OCI-LY3 (cell line): ENCODE results near the gene APOM.

Experiments used
- H2AFZ ChIP-seq: fragments of 200-600, 300-600 bp; shearing (Covaris generic); 2 replicates; pipeline ENCODE4 v1.6.0; 2014; ENCODE audit warnings: antibody characterized with exemption, low read depth, low read length
- H3K27ac ChIP-seq: fragments of 200-600, 300-600 bp; sonication (generic); 2 replicates; pipeline ENCODE4 v1.5.1; 2014; ENCODE audit warnings: mild to moderate bottlenecking, low read length, moderate library complexity, mixed read lengths
- H3K27me3 ChIP-seq: fragments of 200-600, 300-600 bp; sonication (generic); 2 replicates; pipeline ENCODE4 v1.6.1; 2014; ENCODE audit warnings: low read depth, low read length, mixed read lengths
- H3K36me3 ChIP-seq: fragments of 200-600, 300-600 bp; sonication (generic); replicated peaks from 2 replicates; pipeline ENCODE3; 2014; ENCODE audit warnings: low read depth, low read length, mixed read lengths
- H3K4me1 ChIP-seq: fragments of 300-600, 200-600 bp; sonication (generic); 2 replicates; pipeline ENCODE4 v1.6.1; 2014; ENCODE audit warnings: low read length, mixed read lengths
- H3K4me2 ChIP-seq: fragments of 200-600, 300-600 bp; sonication (generic); 2 replicates; pipeline ENCODE4 v1.6.1; 2014; ENCODE audit warnings: low read length, mixed read lengths
- H3K4me3 ChIP-seq: fragments of 300-600, 200-600 bp; sonication (generic); 2 replicates; pipeline ENCODE4 v1.5.1; 2014; ENCODE audit warnings: antibody characterized with exemption, mild to moderate bottlenecking, low read length, moderate library complexity
- H3K79me2 ChIP-seq: fragments of 300-600, 200-600 bp; shearing (Covaris generic); 2 replicates; pipeline ENCODE4 v1.6.1; 2014; ENCODE audit warnings: mild to moderate bottlenecking, low read length, mixed read lengths
- H3K9ac ChIP-seq: fragments of 300-600, 200-600 bp; shearing (Covaris generic); 2 replicates; pipeline ENCODE4 v1.6.0; 2014; ENCODE audit warnings: mild to moderate bottlenecking, low read length, moderate library complexity
- H3K9me3 ChIP-seq: fragments of 200-600, 300-600 bp; shearing (Covaris generic); 2 replicates; pipeline ENCODE4 v1.6.1; 2014; ENCODE audit warnings: low read length, mixed read lengths; ENCODE audit not compliant: insufficient read depth
- H4K20me1 ChIP-seq: fragments of 200-600, 300-600 bp; sonication (generic); 2 replicates; pipeline ENCODE4 v1.6.1; 2016; ENCODE audit warnings: low read length, mixed read lengths; ENCODE audit not compliant: insufficient read depth
- EZH2phosphoT487 ChIP-seq: fragments of 200-600 bp; shearing (Covaris generic); IDR thresholded peaks from 2 replicates; pipeline ENCODE4 v1.6.1; 2018; ENCODE audit warnings: antibody characterized with exemption, mixed run types, low read depth
- TF ChIP-seq, protein P1 (sequence below): fragments of 200-600, 300-600 bp; sonication (generic); IDR thresholded peaks from 2 replicates; pipeline ENCODE4 v1.5.1; 2014; ENCODE audit warnings: antibody characterized with exemption, low read length, low read depth

APOM gene

DNA sequence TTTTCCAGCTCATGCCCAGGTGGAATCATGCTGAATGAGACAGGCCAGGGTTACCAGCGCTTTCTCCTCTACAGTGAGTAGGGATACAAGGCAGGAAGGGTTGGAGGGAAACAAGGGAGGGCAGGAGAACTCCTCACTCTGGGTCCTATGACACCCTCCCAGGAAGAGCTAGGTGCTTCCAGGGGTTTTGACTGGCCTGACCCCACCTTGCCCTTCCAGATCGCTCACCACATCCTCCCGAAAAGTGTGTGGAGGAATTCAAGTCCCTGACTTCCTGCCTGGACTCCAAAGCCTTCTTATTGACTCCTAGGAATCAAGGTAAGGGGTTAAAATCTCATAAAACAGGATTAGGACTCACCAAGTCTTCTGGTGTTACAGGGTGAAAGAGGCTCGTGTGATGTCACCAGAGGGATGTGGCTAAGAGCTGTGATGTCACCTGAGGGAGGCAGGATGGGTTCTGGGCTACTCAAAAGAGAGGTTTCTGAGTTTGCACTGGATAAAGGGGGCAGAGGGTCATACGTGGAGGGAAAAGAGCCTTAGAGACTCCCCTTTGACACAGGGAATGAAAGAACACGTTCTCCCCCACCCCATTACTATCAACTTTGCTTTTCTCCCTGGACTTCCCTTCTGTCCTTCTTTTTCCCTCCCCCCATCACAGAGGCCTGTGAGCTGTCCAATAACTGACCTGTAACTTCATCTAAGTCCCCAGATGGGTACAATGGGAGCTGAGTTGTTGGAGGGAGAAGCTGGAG, 1.9 kb downstream of the APOM start:
- Histone ChIP-seq H3K27me3 (no peaks in the 10 kb centered on the region), H3K36me3 (peaks cover 7% of the 10 kb centered on the region), H3K4me1 (peaks cover 28% of the 10 kb centered on the region), H3K27ac (no peak overlapping the region), H3K4me3 (no peak overlapping the region), H3K4me2 (no peak overlapping the region), H3K9ac (no peak overlapping the region), H3K9me3 (no peaks in the 10 kb centered on the region), H2AFZ (no peak overlapping the region), H3K79me2 (peaks cover 25% of the 10 kb centered on the region), H4K20me1 (no peaks in the 10 kb centered on the region)
- TF ChIP-seq, protein P1, sequence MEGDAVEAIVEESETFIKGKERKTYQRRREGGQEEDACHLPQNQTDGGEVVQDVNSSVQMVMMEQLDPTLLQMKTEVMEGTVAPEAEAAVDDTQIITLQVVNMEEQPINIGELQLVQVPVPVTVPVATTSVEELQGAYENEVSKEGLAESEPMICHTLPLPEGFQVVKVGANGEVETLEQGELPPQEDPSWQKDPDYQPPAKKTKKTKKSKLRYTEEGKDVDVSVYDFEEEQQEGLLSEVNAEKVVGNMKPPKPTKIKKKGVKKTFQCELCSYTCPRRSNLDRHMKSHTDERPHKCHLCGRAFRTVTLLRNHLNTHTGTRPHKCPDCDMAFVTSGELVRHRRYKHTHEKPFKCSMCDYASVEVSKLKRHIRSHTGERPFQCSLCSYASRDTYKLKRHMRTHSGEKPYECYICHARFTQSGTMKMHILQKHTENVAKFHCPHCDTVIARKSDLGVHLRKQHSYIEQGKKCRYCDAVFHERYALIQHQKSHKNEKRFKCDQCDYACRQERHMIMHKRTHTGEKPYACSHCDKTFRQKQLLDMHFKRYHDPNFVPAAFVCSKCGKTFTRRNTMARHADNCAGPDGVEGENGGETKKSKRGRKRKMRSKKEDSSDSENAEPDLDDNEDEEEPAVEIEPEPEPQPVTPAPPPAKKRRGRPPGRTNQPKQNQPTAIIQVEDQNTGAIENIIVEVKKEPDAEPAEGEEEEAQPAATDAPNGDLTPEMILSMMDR, result no peak
- no peak for TF ChIP-seq EZH2phosphoT487

DNA sequence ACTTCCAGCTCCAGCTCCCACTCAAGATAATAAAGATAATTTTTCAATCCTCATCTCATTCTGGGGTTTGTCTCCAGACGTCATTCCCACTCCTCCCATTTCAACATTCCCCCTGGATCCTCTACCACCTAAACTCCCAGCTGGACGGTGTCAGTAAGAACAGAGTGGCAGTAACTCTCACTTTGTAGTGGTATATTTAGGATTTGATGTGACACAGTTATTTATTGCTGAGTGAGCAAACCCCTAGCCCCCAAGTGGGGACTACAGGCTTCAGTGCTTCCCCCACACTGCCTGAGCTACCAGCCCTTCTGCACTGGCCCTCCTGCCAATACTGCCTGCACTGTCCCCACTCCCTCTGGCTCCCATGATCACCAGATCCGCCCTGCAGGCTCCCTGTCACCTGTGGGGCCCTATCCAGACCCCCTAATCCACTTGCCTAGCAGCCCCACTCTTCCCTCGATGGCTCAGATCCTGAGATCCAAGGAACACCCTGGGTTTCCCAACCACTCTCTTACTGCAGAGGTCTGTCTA, 2.5 kb downstream of the APOM start:
- H4K20me1 ChIP-seq, result no peaks in the 10 kb centered on the region
- H3K9ac ChIP-seq, result no peak overlapping the region
- no peak overlapping the region for H3K4me3 ChIP-seq
- no peaks in the 10 kb centered on the region for H3K27me3 ChIP-seq
- peaks cover 24% of the 10 kb centered on the region for H3K79me2 ChIP-seq
- H3K36me3 ChIP-seq, result peaks cover 8% of the 10 kb centered on the region
- no peak overlapping the region for H2AFZ ChIP-seq
- peaks cover 28% of the 10 kb centered on the region for H3K4me1 ChIP-seq
- no peak overlapping the region for H3K4me2 ChIP-seq
- no peaks in the 10 kb centered on the region for H3K9me3 ChIP-seq
- no peak for TF ChIP-seq EZH2phosphoT487
- H3K27ac ChIP-seq, result no peak overlapping the region

DNA sequence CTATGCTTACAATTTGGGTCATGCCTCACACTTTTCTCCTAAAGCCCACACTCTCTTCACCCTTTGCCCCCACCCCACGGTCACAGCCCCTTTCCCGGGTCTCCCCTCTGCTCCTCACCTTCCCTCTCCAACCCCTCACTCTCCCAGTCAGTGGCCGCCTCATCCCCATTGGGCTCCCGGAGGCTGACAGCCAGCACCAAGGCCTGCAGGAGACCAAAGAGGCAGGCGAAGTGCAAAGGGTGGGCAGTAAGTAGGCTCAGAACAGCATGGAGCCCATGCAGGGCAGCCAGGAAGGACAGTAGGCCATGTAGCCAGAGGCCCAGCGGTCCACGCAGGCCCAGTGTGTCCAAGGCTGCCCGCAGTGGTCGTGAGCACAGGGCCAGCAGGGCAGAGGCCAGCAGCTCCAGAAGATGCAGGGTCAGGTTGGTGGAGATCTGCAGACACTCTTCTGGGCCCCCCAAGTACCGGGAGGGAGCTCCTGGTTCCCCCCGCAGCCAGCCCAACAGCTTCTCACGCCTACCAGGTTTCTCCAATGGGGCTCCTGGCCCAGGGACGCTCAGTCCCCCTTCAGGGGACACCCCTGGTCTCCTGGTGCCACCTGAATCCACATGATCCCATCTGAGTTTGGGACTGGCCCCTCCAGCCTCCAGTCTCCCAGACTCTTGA, 3.4 kb downstream of the APOM start:
- Histone ChIP-seq H3K4me2 (peak overlapping the region; percentile 100), H3K9me3 (no peaks in the 10 kb centered on the region), H4K20me1 (no peaks in the 10 kb centered on the region), H3K9ac (peak overlapping the region; percentile 99; the same call in 1 of the 2 replicates), H3K4me1 (peaks cover 28% of the 10 kb centered on the region), H3K27me3 (no peaks in the 10 kb centered on the region), H3K4me3 (peak overlapping the region; percentile 100; the same call in 1 of the 2 replicates), H3K36me3 (peaks cover 17% of the 10 kb centered on the region), H3K27ac (no peak overlapping the region), H2AFZ (no peak overlapping the region), H3K79me2 (peaks cover 27% of the 10 kb centered on the region)
- no peak for TF ChIP-seq EZH2phosphoT487
- TF ChIP-seq, protein P1, result no peak

DNA sequence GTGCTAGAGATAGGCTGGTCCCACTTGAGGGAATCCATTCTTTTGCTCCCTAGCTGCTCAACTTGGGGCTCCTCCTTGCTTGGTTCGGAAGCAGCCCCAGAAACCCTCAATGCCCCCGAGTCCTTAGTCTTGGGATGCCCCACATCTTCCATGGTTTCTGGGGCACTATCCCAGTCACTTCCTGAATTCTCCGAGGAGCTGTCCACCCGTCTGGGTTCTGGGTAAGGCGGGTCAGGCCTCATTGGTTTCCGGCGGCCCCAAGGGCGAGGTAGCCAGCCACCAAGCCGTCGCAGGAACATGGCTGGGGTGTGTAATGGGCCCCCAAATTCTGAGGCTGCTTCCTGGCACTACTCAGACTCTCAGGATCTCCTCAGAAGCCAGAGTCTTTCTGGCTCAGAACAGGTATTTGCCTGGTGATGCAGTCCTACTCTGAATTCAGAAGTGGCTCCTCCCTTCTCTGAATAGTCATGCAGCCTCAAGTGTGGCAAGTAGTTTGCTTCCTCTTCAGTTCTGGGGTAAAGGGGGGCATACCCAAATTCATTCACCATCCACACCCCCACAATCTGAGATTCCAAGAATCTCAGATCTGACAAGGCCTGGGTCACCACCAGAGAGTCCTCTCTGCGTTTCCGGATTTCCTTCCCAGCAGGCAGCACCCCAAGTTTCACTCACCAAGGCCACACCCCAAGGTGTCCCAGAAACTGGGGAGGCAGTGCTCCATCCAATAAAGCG, 4.1 kb downstream of the APOM start:
- peaks cover 34% of the 10 kb centered on the region for H3K79me2 ChIP-seq
- no peaks in the 10 kb centered on the region for H3K27me3 ChIP-seq
- no peaks in the 10 kb centered on the region for H3K9me3 ChIP-seq
- H3K4me2 ChIP-seq, result peak overlapping the region; percentile 100
- H3K4me1 ChIP-seq, result peaks cover 33% of the 10 kb centered on the region
- peak overlapping the region; percentile 99 for H3K9ac ChIP-seq
- no peak overlapping the region for H2AFZ ChIP-seq
- H3K4me3 ChIP-seq, result peak overlapping the region; percentile 100
- H4K20me1 ChIP-seq, result no peaks in the 10 kb centered on the region
- H3K27ac ChIP-seq, result peak overlapping the region; percentile 71
- no peak for TF ChIP-seq EZH2phosphoT487
- TF ChIP-seq, protein P1, result no peak
- H3K36me3 ChIP-seq, result peaks cover 17% of the 10 kb centered on the region
